Colonic mucosa (tissue), 4 donors: Measurements from ENCODE around the gene F5. TPM values are rescaled to one million over a fixed set of nuclear protein-coding genes. Genes with fewer than 3 reads are reported as not detected.

Experiments
- DNase-seq: peaks from one replicate; pipeline ENCODE4 v3.0.0-alpha.2; 2020
- H3K27ac ChIP-seq: fragments of 200-600 bp; one replicate; pipeline ENCODE4 v1.8.0; 2021
- H3K27me3 ChIP-seq: fragments of 200-600 bp; one replicate; pipeline ENCODE4 v1.8.0; 2021
- H3K36me3 ChIP-seq: fragments of 200-600 bp; one replicate; pipeline ENCODE4 v1.8.0; 2021
- H3K4me1 ChIP-seq: fragments of 200-600 bp; one replicate; pipeline ENCODE4 v1.8.0; 2021; ENCODE audit warnings: mild to moderate bottlenecking
- H3K4me3 ChIP-seq: fragments of 200-600 bp; one replicate; pipeline ENCODE4 v1.8.0; 2021
- H3K9ac ChIP-seq, 2 donors: one replicate each; pipeline ENCODE4 v1.7.0; 2013; ENCODE audit warnings: control low read depth in 2 of 2, low read depth in 2 of 2, low read length in 2 of 2
- H3K9me3 ChIP-seq: fragments of 200-600 bp; one replicate; pipeline ENCODE4 v1.8.0; 2021
- intact Hi-C: fragments of 100-400 bp; cut with DNase I; formaldehyde crosslinking; loops from one replicate; pipeline ENCODE4 v1.14.1; 2022
- total RNA-seq, 2 donors: library from RNA; stranded (reverse); fragmentation: NEBNext Ultra II Directional in 1 of 2; extraction: Animal tissue kit (Norgen Biotek cat#: 25700) in 1 of 2; gene quantifications; one replicate each; pipeline ENCODE4 v1.2.1, GENCODE V29; 2021
- TF ChIP-seq, protein P1 (sequence below): fragments of 200-600 bp; IDR thresholded peaks from one replicate; pipeline ENCODE4 v1.8.0; 2022; ENCODE audit warnings: antibody characterized with exemption, mild to moderate bottlenecking
- donor health status: healthy.
- donor health status: DM: no; HTN: no; CAD: no.
- donor health status: DM: no; HTN: no; CAD: no.

Gene F5
- total RNA-seq, 2 donors from 2014 or later, result 0.24 to 0.54 TPM

DNA sequence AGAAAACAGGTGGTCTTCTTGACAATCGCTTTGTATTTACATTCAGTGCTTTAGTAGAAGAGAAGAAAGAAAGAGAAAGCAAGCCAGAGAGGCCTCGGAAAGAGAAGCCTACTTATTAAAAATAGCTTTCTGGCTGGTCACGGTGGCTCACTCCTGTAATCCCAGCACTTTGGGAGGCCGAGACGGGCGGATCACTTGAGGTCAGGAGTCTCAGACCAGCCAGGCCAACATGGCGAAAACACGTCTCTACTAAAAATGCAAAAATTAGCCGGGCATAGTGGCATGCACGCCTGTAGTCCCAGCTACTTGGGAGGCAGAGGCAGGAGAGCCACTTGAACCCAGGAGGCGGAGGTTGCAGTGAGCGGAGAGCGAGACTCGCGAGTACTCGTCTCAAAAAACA, 98.7 kb downstream of the F5 start:
- Histone ChIP-seq H3K36me3 (no peaks in the 10 kb centered on the region), H3K9me3 (no peaks in the 10 kb centered on the region), H3K4me1 (no peaks in the 10 kb centered on the region), H3K4me3 (no peak overlapping the region), H3K27ac (no peak overlapping the region), H3K9ac (no peak overlapping the region), H3K27me3 (no peaks in the 10 kb centered on the region)
- DNase-seq, result no peak
- intact Hi-C loops, result no loop called here
- TF ChIP-seq, protein P1, sequence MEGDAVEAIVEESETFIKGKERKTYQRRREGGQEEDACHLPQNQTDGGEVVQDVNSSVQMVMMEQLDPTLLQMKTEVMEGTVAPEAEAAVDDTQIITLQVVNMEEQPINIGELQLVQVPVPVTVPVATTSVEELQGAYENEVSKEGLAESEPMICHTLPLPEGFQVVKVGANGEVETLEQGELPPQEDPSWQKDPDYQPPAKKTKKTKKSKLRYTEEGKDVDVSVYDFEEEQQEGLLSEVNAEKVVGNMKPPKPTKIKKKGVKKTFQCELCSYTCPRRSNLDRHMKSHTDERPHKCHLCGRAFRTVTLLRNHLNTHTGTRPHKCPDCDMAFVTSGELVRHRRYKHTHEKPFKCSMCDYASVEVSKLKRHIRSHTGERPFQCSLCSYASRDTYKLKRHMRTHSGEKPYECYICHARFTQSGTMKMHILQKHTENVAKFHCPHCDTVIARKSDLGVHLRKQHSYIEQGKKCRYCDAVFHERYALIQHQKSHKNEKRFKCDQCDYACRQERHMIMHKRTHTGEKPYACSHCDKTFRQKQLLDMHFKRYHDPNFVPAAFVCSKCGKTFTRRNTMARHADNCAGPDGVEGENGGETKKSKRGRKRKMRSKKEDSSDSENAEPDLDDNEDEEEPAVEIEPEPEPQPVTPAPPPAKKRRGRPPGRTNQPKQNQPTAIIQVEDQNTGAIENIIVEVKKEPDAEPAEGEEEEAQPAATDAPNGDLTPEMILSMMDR, result no peak

DNA sequence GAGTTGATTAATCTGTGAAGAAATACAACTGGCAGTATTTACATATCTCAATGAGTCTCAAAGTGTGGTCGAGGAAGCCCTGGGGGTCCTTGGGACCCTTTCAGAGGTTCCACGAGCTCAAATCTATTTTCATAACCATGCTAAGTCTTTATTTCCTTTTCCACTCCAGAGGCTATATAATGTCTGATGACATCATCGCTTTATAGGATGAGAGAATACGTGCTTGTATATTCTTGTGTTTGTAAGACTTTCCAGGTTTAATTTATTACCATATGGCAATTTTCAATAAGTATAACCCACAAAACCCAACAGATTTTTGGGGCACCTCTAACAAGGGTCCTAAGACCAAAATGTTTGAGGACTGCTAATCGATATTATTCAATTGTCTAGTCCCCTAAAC, 99.1 kb downstream of the F5 start:
- intact Hi-C loops, result no loop called here
- peak overlapping the region in 1 of 2 donors; percentile 82 for H3K9ac ChIP-seq
- H3K4me1 ChIP-seq, result no peaks in the 10 kb centered on the region
- TF ChIP-seq, protein P1, result no peak
- no peak for DNase-seq
- H3K36me3 ChIP-seq, result no peaks in the 10 kb centered on the region
- no peaks in the 10 kb centered on the region for H3K9me3 ChIP-seq
- no peak overlapping the region for H3K27ac ChIP-seq
- H3K4me3 ChIP-seq, result no peak overlapping the region
- no peaks in the 10 kb centered on the region for H3K27me3 ChIP-seq

DNA sequence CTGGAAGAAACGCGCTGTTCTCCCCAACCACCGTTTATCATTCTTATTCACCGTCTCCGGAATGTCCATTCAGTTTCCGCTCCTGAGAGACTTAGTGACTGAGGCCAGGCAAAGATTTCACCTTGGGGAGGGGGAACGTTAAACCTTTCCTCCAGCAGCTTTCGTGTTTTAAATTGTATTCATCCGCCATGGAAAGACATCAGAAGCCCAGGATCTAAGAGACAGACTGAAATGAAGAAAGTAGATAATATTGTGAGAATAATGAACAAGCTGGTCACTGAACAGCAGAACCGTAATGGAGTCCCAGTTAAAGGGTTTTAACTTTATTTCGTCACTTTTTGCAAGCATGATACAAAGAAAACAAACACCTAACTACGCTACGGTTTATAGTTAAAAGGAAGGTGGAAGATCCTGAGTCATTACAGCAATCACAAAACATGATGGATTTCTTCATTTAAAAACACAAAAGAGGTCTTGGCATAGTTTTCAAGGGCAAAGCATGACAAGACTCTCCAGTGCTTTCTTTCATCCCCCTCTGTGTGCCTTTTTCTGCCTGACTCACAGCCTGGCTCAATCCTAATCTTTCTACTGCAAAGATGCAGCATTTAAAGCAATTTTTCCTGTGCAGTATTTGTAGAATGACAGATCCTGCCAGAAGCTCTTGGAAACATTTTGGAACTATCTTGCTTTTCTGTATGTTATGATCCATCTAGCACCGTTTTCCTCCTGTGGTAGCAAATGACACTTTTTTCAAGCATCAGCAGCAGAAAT, 99.8 kb downstream of the F5 start:
- Histone ChIP-seq H3K4me3 (peak overlapping the region; percentile 89), H3K4me1 (no peaks in the 10 kb centered on the region), H3K9me3 (no peaks in the 10 kb centered on the region), H3K9ac (peak overlapping the region; percentile 66 to 82), H3K36me3 (no peaks in the 10 kb centered on the region), H3K27ac (peak overlapping the region; percentile 94), H3K27me3 (no peaks in the 10 kb centered on the region)
- TF ChIP-seq, protein P1, result no peak
- no peak for DNase-seq
- intact Hi-C loops, result no loop called here

DNA sequence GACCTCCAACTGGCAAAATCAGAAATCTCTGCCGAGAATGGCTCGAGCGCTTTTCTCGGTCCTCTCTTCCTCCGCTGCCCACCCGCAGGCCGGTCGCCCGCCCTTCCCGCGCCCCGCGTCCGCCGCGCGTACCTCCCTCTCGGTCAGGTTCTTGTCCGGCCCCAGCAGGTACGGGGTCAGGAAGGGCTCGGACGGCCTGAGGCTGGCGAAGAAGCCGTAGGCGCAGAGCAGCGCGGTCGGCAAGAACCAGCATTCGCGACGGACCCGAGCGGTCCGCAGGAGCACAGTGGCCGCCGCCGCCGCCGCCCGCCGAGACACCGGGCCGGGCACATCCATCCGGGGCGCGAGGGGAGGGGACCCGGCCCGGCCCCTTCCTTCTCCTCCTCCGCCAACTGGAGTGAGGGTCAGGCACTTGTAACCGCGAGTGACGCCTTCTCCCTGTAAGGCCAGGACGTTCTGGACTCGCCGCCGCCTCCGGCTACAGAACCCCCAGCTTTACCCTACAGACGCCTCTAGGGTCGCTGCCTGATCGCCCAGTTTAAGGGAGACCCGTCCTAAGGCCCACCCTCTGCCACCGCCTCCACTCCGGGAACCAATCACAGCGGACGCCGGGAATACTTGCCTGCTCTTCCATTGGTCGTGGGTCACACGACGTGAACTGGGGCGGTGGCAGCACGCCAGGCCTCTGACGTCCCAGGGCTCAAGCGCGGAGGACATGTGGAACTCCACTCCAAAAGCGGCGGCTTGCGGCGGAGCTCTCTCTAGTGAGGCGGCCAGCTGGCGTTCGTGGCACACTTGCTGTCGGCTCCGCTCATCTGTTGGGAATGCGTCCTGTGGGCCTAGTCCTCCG, 100.6 kb downstream of the F5 start, which contains the start of gene SLC19A2:
TSS of gene SLC19A2 (minus strand) at position 514 of the 850 bp plus-strand sequence. CDS start at position 336, 178 bp downstream.
- Histone ChIP-seq H3K4me3 (peak within 1 kb of the TSS; percentile 89), H3K27ac (peak within 1 kb of the TSS; percentile 94), H3K9me3 (no peaks in the 10 kb centered on the region), H3K36me3 (no peaks in the 10 kb centered on the region), H3K4me1 (no peaks in the 10 kb centered on the region), H3K9ac (peak within 1 kb of the TSS; percentile 82 to 94), H3K27me3 (no peaks in the 10 kb centered on the region)
- TF ChIP-seq, protein P1, result no peak
- intact Hi-C loops, result no loop called here
- peak; percentile 100 for DNase-seq

DNA sequence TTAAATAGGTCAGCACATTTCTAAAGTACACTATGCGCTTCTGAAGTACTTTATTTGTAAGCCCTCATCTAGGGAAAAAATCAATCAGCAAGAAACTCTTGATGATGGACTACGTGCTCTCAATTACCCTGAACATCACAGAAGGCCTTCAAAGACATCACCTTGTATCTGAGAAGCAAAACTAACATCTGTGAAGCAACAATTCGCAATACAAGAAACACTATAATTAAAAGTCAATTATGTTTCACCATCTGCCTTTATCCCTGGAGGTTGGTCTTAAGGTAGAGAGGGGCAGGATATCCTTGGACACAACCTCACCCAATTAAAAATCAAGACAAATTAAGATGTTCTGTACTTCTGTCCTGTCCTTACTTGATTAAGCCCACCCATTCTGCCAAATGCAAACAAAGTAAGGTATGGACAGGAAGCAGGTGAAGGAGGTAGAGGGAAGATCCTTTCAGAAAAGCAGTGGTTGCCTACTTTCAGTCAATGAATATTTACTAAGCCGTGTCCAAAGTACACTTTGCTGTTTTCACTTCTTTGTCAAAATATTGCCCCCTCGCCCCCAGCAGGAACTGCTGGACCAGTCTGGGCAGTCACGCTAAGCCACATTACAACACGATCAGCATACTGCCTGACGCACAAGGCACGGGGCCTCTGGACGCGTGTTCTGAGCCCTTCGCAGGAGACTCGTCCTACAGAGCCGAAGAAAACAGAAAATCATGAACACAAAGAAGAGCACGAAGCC, 101.4 kb downstream of the F5 start:
- Histone ChIP-seq H3K4me1 (no peaks in the 10 kb centered on the region), H3K36me3 (no peaks in the 10 kb centered on the region), H3K27ac (peak overlapping the region; percentile 94), H3K4me3 (peak overlapping the region; percentile 89), H3K27me3 (no peaks in the 10 kb centered on the region), H3K9ac (peak overlapping the region; percentile 82 to 94), H3K9me3 (no peaks in the 10 kb centered on the region)
- intact Hi-C loops, result no loop called here
- DNase-seq, result peak; percentile 61
- TF ChIP-seq, protein P1, result no peak
